Upper lobe of left lung (tissue), 4 donors: ENCODE results near the gene OBSCN.

Experiments used
- EP300 ChIP-seq, 4 donors: sonication (generic); formaldehyde crosslinking; IDR thresholded peaks; one replicate each; pipeline ENCODE4 v1.5.1; 2017; ENCODE audit warnings: antibody characterized with exemption in 4 of 4, control low read depth in 2 of 4
- POLR2A ChIP-seq, 4 donors: fragments of 450-650 bp; IDR thresholded peaks; one replicate each; pipeline ENCODE4 v1.5.1; 2016 to 2017; ENCODE audit warnings: antibody characterized with exemption in 4 of 4, mild to moderate bottlenecking in 2 of 4
- POLR2AphosphoS5 ChIP-seq, 2 donors: sonication (generic); formaldehyde crosslinking; IDR thresholded peaks; one replicate each; pipeline ENCODE4 v1.5.1; 2017; ENCODE audit warnings: antibody characterized with exemption in 2 of 2
- TF ChIP-seq, protein P1 (sequence below), 6 experiments: fragments of 450-650 bp in 4 of 6; fragments of 200-600 bp in 2 of 6; sonication (generic) in 2 of 6; IDR thresholded peaks; one replicate each; pipeline ENCODE4 v1.5.1; 2016 to 2019; ENCODE audit warnings: antibody characterized with exemption in 6 of 6

DNA sequence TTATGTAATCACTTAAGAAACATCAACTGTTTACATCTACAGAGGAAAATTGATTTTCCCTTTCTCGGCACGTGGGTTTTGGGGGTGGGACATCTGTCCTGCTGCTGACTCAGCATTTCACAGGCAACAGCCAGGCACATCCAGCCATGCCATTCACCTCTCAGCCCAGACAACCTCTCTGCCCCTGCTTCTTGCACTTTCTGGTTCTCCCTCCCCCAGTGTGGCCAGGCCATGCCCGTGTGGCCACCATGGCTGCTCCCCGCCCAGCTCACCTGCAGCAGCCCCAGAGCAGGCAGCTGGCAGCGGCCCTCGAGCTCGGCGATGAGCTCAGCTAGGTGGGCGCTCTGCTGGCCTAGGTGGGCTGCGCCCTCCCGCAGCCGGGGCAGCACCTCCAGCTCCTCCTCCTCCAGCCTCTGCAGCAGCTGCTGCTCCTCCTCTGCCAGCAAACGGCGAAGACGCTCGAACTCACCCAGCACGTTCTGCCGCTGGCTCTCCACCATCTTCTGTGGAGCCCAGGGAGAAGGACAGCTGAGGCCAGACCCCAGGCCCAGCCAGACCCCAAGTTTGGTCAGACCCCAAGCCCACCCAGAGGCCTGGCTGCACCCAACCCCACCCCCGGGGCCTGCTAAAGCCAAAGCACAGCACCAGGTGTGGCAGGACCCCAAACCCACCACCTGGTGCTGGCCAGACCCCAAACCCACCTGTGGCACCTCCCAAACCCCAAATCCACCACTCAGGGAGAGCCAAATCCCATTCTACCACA, 193.0 kb downstream of the OBSCN start:
- TF ChIP-seq POLR2A (IDR thresholded peaks at IDR 0.05) (no peak), EP300 (IDR thresholded peaks at IDR 0.05) (no peak), POLR2AphosphoS5 (IDR thresholded peaks at IDR 0.05) (no peak)
- TF ChIP-seq, protein P1, sequence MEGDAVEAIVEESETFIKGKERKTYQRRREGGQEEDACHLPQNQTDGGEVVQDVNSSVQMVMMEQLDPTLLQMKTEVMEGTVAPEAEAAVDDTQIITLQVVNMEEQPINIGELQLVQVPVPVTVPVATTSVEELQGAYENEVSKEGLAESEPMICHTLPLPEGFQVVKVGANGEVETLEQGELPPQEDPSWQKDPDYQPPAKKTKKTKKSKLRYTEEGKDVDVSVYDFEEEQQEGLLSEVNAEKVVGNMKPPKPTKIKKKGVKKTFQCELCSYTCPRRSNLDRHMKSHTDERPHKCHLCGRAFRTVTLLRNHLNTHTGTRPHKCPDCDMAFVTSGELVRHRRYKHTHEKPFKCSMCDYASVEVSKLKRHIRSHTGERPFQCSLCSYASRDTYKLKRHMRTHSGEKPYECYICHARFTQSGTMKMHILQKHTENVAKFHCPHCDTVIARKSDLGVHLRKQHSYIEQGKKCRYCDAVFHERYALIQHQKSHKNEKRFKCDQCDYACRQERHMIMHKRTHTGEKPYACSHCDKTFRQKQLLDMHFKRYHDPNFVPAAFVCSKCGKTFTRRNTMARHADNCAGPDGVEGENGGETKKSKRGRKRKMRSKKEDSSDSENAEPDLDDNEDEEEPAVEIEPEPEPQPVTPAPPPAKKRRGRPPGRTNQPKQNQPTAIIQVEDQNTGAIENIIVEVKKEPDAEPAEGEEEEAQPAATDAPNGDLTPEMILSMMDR (IDR thresholded peaks at IDR 0.05), result no peak
